ENCODE results near the gene FAR2.

DNA sequence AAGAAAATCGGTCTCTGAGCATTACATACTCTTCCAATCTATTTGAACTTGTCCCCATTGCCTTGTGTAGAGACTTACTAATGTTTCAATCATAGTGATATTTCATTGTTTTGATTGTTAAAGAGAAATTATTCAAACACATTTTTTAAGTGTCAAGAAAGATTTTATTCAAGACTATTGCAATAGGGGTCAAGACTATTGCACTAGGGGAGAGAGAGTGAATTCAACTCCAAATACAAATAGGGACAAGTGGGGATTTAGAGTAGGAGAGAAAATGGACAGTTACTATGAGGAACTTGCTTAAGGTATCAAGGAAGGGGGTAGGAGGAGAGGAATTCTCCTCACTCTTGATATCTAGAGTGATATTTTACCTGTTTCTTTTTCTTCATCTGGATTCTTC lies 73.1 kb downstream of the FAR2 start:
- TF ChIP-seq POLR2AphosphoS5 (IDR thresholded peaks at IDR 0.05; ENCODE audit: low read depth, low read length) (no peak), POLR2A (IDR thresholded peaks at IDR 0.05; ENCODE audit: low read depth, low read length) (no peak), SPI1 (IDR thresholded peaks at IDR 0.05; ENCODE audit: low read depth, low read length) (no peak), TAF1 (IDR thresholded peaks at IDR 0.05; ENCODE audit: low read depth, low read length) (no peak), PAX5 (IDR thresholded peaks at IDR 0.05; ENCODE audit: insufficient read depth, low read length, severe bottlenecking) (no peak), POU2F2 (IDR thresholded peaks at IDR 0.05; ENCODE audit: low read depth, low read length) (no peak)

Measured in GM12891 (cell line).